Measurements from ENCODE around the gene GPR156.

DNA sequence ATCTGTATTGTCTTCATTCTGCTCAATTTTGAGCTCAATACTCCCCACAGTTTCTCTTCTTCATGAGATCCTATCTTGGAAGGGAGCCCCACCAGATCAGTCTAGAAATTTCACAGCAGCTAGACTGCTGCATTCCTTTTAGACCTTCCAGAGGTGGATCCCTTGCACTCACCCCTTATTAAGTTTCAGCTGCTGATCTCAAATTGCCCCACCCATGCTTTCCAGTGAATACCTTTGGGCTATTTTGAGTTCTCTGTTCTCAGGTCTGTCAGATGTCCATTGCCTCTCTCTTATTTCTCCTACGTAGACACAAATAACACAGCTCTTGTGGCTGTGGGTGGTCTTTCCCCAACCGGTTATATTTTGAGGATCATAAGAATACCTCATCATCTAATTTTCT, 60.8 kb downstream of the GPR156 start:
- TF ChIP-seq EZH2phosphoT487 (conservative IDR thresholded peaks at IDR 0.05; ENCODE audit: low read length): no peak
- TF ChIP-seq, protein P1, sequence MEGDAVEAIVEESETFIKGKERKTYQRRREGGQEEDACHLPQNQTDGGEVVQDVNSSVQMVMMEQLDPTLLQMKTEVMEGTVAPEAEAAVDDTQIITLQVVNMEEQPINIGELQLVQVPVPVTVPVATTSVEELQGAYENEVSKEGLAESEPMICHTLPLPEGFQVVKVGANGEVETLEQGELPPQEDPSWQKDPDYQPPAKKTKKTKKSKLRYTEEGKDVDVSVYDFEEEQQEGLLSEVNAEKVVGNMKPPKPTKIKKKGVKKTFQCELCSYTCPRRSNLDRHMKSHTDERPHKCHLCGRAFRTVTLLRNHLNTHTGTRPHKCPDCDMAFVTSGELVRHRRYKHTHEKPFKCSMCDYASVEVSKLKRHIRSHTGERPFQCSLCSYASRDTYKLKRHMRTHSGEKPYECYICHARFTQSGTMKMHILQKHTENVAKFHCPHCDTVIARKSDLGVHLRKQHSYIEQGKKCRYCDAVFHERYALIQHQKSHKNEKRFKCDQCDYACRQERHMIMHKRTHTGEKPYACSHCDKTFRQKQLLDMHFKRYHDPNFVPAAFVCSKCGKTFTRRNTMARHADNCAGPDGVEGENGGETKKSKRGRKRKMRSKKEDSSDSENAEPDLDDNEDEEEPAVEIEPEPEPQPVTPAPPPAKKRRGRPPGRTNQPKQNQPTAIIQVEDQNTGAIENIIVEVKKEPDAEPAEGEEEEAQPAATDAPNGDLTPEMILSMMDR (IDR thresholded peaks at IDR 0.05; ENCODE audit: insufficient read depth, low read length, poor library complexity, severe bottlenecking): no peak
